NCI-H345 treated with DMSO at 0.1 percent for 48 hours (cell line): ENCODE measurements around the gene TLCD2.
"Not testable (repeated sequence)": the region's sequence is repeated elsewhere in the genome, so short reads cannot be mapped to it uniquely, and the experiment has no call there.

Experiments
- DNase-seq: peaks from one replicate; lab custom pipeline; 2025; ENCODE audit not compliant: unreplicated experiment; lab: John Stamatoyannopoulos, UW

Gene TLCD2

GRCh38 chr17:1709971-1710806 lies at the start of gene TLCD2:
TLCD2 (minus strand) TSS chr17:1710377; CDS start chr17:1710242, 135 bp downstream.
- no peak for DNase-seq

- DNase-seq: no peak
Measured at GRCh38 chr17:1759529-1759928, 49.4 kb upstream of the TLCD2 start.

- no peak for DNase-seq
Measured at GRCh38 chr17:1758807-1759206, 48.6 kb upstream of the TLCD2 start.

- DNase-seq: no peak
Measured at GRCh38 chr17:1755827-1756262, 45.7 kb upstream of the TLCD2 start.

GRCh38 chr17:1755252-1755826 lies 45.2 kb upstream of the TLCD2 start:
- DNase-seq: no peak

GRCh38 chr17:1754430-1755112 lies 44.4 kb upstream of the TLCD2 start:
- no peak for DNase-seq

GRCh38 chr17:1753767-1754429 lies 43.7 kb upstream of the TLCD2 start:
- no peak for DNase-seq

GRCh38 chr17:1752425-1753262 lies 42.5 kb upstream of the TLCD2 start:
- no peak for DNase-seq

- DNase-seq: no peak
Measured at GRCh38 chr17:1750628-1751027, 40.5 kb upstream of the TLCD2 start.

- DNase-seq: no peak
Measured at GRCh38 chr17:1746975-1747543, 36.9 kb upstream of the TLCD2 start.

GRCh38 chr17:1745513-1746020 lies 35.4 kb upstream of the TLCD2 start:
- DNase-seq: no peak

GRCh38 chr17:1744551-1745512 lies 34.7 kb upstream of the TLCD2 start:
- DNase-seq: no peak

GRCh38 chr17:1743088-1743439 lies 32.9 kb upstream of the TLCD2 start:
- no peak for DNase-seq

GRCh38 chr17:1742371-1743087 lies 32.4 kb upstream of the TLCD2 start, which contains the start of gene SERPINF2:
SERPINF2 (plus strand) TSS chr17:1742871; CDS start chr17:1744996, 2,125 bp downstream.
- no peak for DNase-seq

- not testable (repeated sequence) for DNase-seq
Measured at GRCh38 chr17:1741899-1742298, 31.7 kb upstream of the TLCD2 start.

- DNase-seq: no peak
Measured at GRCh38 chr17:1737531-1738291, 27.5 kb upstream of the TLCD2 start.
